ENCODE results near the gene PDE3A. TPM values are rescaled to one million over a fixed set of nuclear protein-coding genes. Genes with fewer than 3 reads are reported as not detected.
"Not testable (repeated sequence)": the region's sequence is repeated elsewhere in the genome, so short reads cannot be mapped to it uniquely, and the experiment has no call there.

The PDE3A gene
- total RNA-seq, 1 donor = 0.81 TPM

GRCh38 chr12:20527417-20528163 is 159.3 kb downstream of the PDE3A start:
- DNase-seq (ENCODE audit: low read depth in 2 of 3, low spot score in 2 of 3) = no peak

GRCh38 chr12:20528208-20528607 is 159.9 kb downstream of the PDE3A start:
- DNase-seq (ENCODE audit: low read depth in 2 of 3, low spot score in 2 of 3) = no peak

GRCh38 chr12:20546267-20546666 is 177.9 kb downstream of the PDE3A start:
- DNase-seq (ENCODE audit: low read depth in 2 of 3, low spot score in 2 of 3) = no peak

GRCh38 chr12:20547816-20548575 is 179.7 kb downstream of the PDE3A start:
- DNase-seq (ENCODE audit: low read depth in 2 of 3, low spot score in 2 of 3) = no peak

GRCh38 chr12:20548611-20549010 is 180.3 kb downstream of the PDE3A start:
- DNase-seq (ENCODE audit: low read depth in 2 of 3, low spot score in 2 of 3) = no peak

- DNase-seq (ENCODE audit: low read depth in 2 of 3, low spot score in 2 of 3) = peak in 2 of 3 donors; percentile 3 to 26
Observed at GRCh38 chr12:20549108-20549719, 180.9 kb downstream of the PDE3A start.

GRCh38 chr12:20551742-20552442 is 183.6 kb downstream of the PDE3A start:
- not testable (repeated sequence) for DNase-seq (ENCODE audit: low read depth in 2 of 3, low spot score in 2 of 3)

- DNase-seq (ENCODE audit: low read depth in 2 of 3, low spot score in 2 of 3) = not testable (repeated sequence)
Observed at GRCh38 chr12:20552586-20552985, 184.2 kb downstream of the PDE3A start.

GRCh38 chr12:20555015-20555414 is 186.7 kb downstream of the PDE3A start:
- DNase-seq (ENCODE audit: low read depth in 2 of 3, low spot score in 2 of 3) = no peak

GRCh38 chr12:20555771-20556170 is 187.4 kb downstream of the PDE3A start:
- DNase-seq (ENCODE audit: low read depth in 2 of 3, low spot score in 2 of 3) = no peak

- DNase-seq (ENCODE audit: low read depth in 2 of 3, low spot score in 2 of 3) = no peak
Observed at GRCh38 chr12:20557096-20557495, 188.8 kb downstream of the PDE3A start.

GRCh38 chr12:20560935-20561334 is 192.6 kb downstream of the PDE3A start:
- no peak for DNase-seq (ENCODE audit: low read depth in 2 of 3, low spot score in 2 of 3)

GRCh38 chr12:20561871-20562270 is 193.5 kb downstream of the PDE3A start:
- DNase-seq (ENCODE audit: low read depth in 2 of 3, low spot score in 2 of 3) = no peak

- no peak for DNase-seq (ENCODE audit: low read depth in 2 of 3, low spot score in 2 of 3)
Observed at GRCh38 chr12:20567413-20567812, 199.1 kb downstream of the PDE3A start.

GRCh38 chr12:20572451-20572850 is 204.1 kb downstream of the PDE3A start:
- DNase-seq (ENCODE audit: low read depth in 2 of 3, low spot score in 2 of 3) = no peak

GRCh38 chr12:20576528-20576927 is 208.2 kb downstream of the PDE3A start:
- DNase-seq (ENCODE audit: low read depth in 2 of 3, low spot score in 2 of 3) = no peak

- no peak for DNase-seq (ENCODE audit: low read depth in 2 of 3, low spot score in 2 of 3)
Observed at GRCh38 chr12:20577054-20577453, 208.7 kb downstream of the PDE3A start.

- no peak for DNase-seq (ENCODE audit: low read depth in 2 of 3, low spot score in 2 of 3)
Observed at GRCh38 chr12:20578142-20578541, 209.8 kb downstream of the PDE3A start.

GRCh38 chr12:20585055-20585625 is 216.8 kb downstream of the PDE3A start:
- no peak for DNase-seq (ENCODE audit: low read depth in 2 of 3, low spot score in 2 of 3)

- no peak for DNase-seq (ENCODE audit: low read depth in 2 of 3, low spot score in 2 of 3)
Observed at GRCh38 chr12:20585913-20586312, 217.6 kb downstream of the PDE3A start.

GRCh38 chr12:20588042-20588441 is 219.7 kb downstream of the PDE3A start:
- DNase-seq (ENCODE audit: low read depth in 2 of 3, low spot score in 2 of 3) = no peak
